ENCODE measurements around the gene PDE11A.

Gene PDE11A

GRCh38 chr2:177872286-177872685, 200.3 kb downstream of the PDE11A start:
- no peaks in the 10 kb centered on the region for H3K79me2 ChIP-seq (ENCODE audit: insufficient read depth, low read length)
- DNase-seq (no peak), ATAC-seq (ENCODE audit: insufficient read depth, low read depth) (no peak)
- no peaks in the 10 kb centered on the region for H3K36me3 ChIP-seq (ENCODE audit: insufficient read depth, low read length)
- no peak overlapping the region for H2AFZ ChIP-seq (ENCODE audit: low read depth, low read length)
- no peak overlapping the region for H3K9ac ChIP-seq (ENCODE audit: low read depth, low read length)
- no peak overlapping the region for H3K27ac ChIP-seq (ENCODE audit: low read length)
- H3K4me2 ChIP-seq (ENCODE audit: insufficient read depth, low read length): no peak overlapping the region
- no peaks in the 10 kb centered on the region for H3K4me1 ChIP-seq (ENCODE audit: insufficient read depth, low read length)
- no peak overlapping the region for H3K4me3 ChIP-seq (ENCODE audit: low read depth in 1 of 2, low read length in 2 of 2)
- TF ChIP-seq EZH2 (IDR thresholded peaks at IDR 0.05; ENCODE audit: borderline replicate concordance, low read depth, low read length, severe bottlenecking): no peak
- no peak for TF ChIP-seq CTCF (IDR thresholded peaks at IDR 0.05; ENCODE audit: borderline replicate concordance, extremely low read depth, low read length, poor library complexity, severe bottlenecking)
- H4K20me1 ChIP-seq (ENCODE audit: insufficient read depth, low read length): no peaks in the 10 kb centered on the region
- H3K9me3 ChIP-seq (ENCODE audit: insufficient read depth, low read length, severe bottlenecking): no peaks in the 10 kb centered on the region
- H3K27me3 ChIP-seq (ENCODE audit: insufficient read depth, low read length, poor library complexity): no peaks in the 10 kb centered on the region

- no peak for DNase-seq
- no peak for ATAC-seq (ENCODE audit: insufficient read depth, low read depth)
- no peaks in the 10 kb centered on the region for H3K36me3 ChIP-seq (ENCODE audit: insufficient read depth, low read length)
- no peaks in the 10 kb centered on the region for H4K20me1 ChIP-seq (ENCODE audit: insufficient read depth, low read length)
- no peak overlapping the region for H3K4me2 ChIP-seq (ENCODE audit: insufficient read depth, low read length)
- no peaks in the 10 kb centered on the region for H3K4me1 ChIP-seq (ENCODE audit: insufficient read depth, low read length)
- H3K27ac ChIP-seq (ENCODE audit: low read length): no peak overlapping the region
- no peaks in the 10 kb centered on the region for H3K79me2 ChIP-seq (ENCODE audit: insufficient read depth, low read length)
- H3K27me3 ChIP-seq (ENCODE audit: insufficient read depth, low read length, poor library complexity): no peaks in the 10 kb centered on the region
- no peak overlapping the region for H2AFZ ChIP-seq (ENCODE audit: low read depth, low read length)
- H3K4me3 ChIP-seq (ENCODE audit: low read depth in 1 of 2, low read length in 2 of 2): no peak overlapping the region
- H3K9ac ChIP-seq (ENCODE audit: low read depth, low read length): no peak overlapping the region
- TF ChIP-seq EZH2 (IDR thresholded peaks at IDR 0.05; ENCODE audit: borderline replicate concordance, low read depth, low read length, severe bottlenecking): no peak
- no peak for TF ChIP-seq CTCF (IDR thresholded peaks at IDR 0.05; ENCODE audit: borderline replicate concordance, extremely low read depth, low read length, poor library complexity, severe bottlenecking)
- H3K9me3 ChIP-seq (ENCODE audit: insufficient read depth, low read length, severe bottlenecking): no peaks in the 10 kb centered on the region
Measured at GRCh38 chr2:177869912-177870311, 202.7 kb downstream of the PDE11A start.

GRCh38 chr2:177869209-177869608, 203.4 kb downstream of the PDE11A start:
- H3K36me3 ChIP-seq (ENCODE audit: insufficient read depth, low read length): no peaks in the 10 kb centered on the region
- no peak overlapping the region for H3K4me3 ChIP-seq (ENCODE audit: low read depth in 1 of 2, low read length in 2 of 2)
- H3K4me2 ChIP-seq (ENCODE audit: insufficient read depth, low read length): no peak overlapping the region
- H3K4me1 ChIP-seq (ENCODE audit: insufficient read depth, low read length): no peaks in the 10 kb centered on the region
- H4K20me1 ChIP-seq (ENCODE audit: insufficient read depth, low read length): no peaks in the 10 kb centered on the region
- no peak overlapping the region for H2AFZ ChIP-seq (ENCODE audit: low read depth, low read length)
- no peak overlapping the region for H3K27ac ChIP-seq (ENCODE audit: low read length)
- H3K79me2 ChIP-seq (ENCODE audit: insufficient read depth, low read length): no peaks in the 10 kb centered on the region
- H3K9ac ChIP-seq (ENCODE audit: low read depth, low read length): no peak overlapping the region
- H3K9me3 ChIP-seq (ENCODE audit: insufficient read depth, low read length, severe bottlenecking): no peaks in the 10 kb centered on the region
- DNase-seq: no peak
- no peaks in the 10 kb centered on the region for H3K27me3 ChIP-seq (ENCODE audit: insufficient read depth, low read length, poor library complexity)
- no peak for ATAC-seq (ENCODE audit: insufficient read depth, low read depth)
- TF ChIP-seq CTCF (IDR thresholded peaks at IDR 0.05; ENCODE audit: borderline replicate concordance, extremely low read depth, low read length, poor library complexity, severe bottlenecking): no peak
- TF ChIP-seq EZH2 (IDR thresholded peaks at IDR 0.05; ENCODE audit: borderline replicate concordance, low read depth, low read length, severe bottlenecking): no peak

- no peak for TF ChIP-seq CTCF (IDR thresholded peaks at IDR 0.05; ENCODE audit: borderline replicate concordance, extremely low read depth, low read length, poor library complexity, severe bottlenecking)
- TF ChIP-seq EZH2 (IDR thresholded peaks at IDR 0.05; ENCODE audit: borderline replicate concordance, low read depth, low read length, severe bottlenecking): no peak
- no peak for ATAC-seq (ENCODE audit: insufficient read depth, low read depth)
- Histone ChIP-seq H3K4me2 (ENCODE audit: insufficient read depth, low read length) (no peak overlapping the region), H3K4me3 (ENCODE audit: low read depth in 1 of 2, low read length in 2 of 2) (no peak overlapping the region), H3K79me2 (ENCODE audit: insufficient read depth, low read length) (no peaks in the 10 kb centered on the region), H3K27ac (ENCODE audit: low read length) (no peak overlapping the region), H3K4me1 (ENCODE audit: insufficient read depth, low read length) (no peaks in the 10 kb centered on the region), H3K27me3 (ENCODE audit: insufficient read depth, low read length, poor library complexity) (no peaks in the 10 kb centered on the region), H3K9ac (ENCODE audit: low read depth, low read length) (no peak overlapping the region), H4K20me1 (ENCODE audit: insufficient read depth, low read length) (no peaks in the 10 kb centered on the region), H2AFZ (ENCODE audit: low read depth, low read length) (no peak overlapping the region), H3K36me3 (ENCODE audit: insufficient read depth, low read length) (no peaks in the 10 kb centered on the region), H3K9me3 (ENCODE audit: insufficient read depth, low read length, severe bottlenecking) (no peaks in the 10 kb centered on the region)
- no peak for DNase-seq
Measured at GRCh38 chr2:177868806-177869205, 203.8 kb downstream of the PDE11A start.

All from DND-41 (cell line).